IMR-90 (cell line): Measurements from ENCODE around the gene ZNF521. TPM values are rescaled to one million over a fixed set of nuclear protein-coding genes. Genes with fewer than 3 reads are reported as not detected.

Source experiments
- ATAC-seq: fragments of 200-7000 bp; cut with Tn5 transposase; 2 replicates; pipeline ENCODE4 v1.9.1; 2020; ENCODE audit warnings: low read depth, mild to moderate bottlenecking, moderate library complexity
- BruUV-seq: library from RNA; stranded (reverse); fragments of 400-500 nt; replicated peaks from 2 replicates; lab custom pipeline; 2021; lab: Mats Ljungman, UMichigan
- CTCF ChIA-PET: fragments of 300-600 bp; formaldehyde crosslinking; extraction: SDS; loops from one replicate; lab custom pipeline; 2021; ENCODE audit warnings: antibody characterized with exemption; lab: Yijun Ruan, JAX
- POLR2A ChIA-PET: fragments of 300-600 bp; sonication (Branson Sonifier 250); formaldehyde crosslinking; loops from one replicate; lab custom pipeline; 2022; ENCODE audit warnings: antibody characterized with exemption; ENCODE audit not compliant: unreplicated experiment; lab: Charles Lee
- DNase-seq: peaks from one replicate; pipeline ENCODE4 v3.0.0; 2013
- H2AFZ ChIP-seq: replicated peaks from 2 replicates; pipeline ENCODE3; 2013; ENCODE audit warnings: low read length, mild to moderate bottlenecking; ENCODE audit not compliant: poor library complexity
- H2AK5ac ChIP-seq: 2 replicates; pipeline ENCODE4 v1.6.1; 2013; ENCODE audit warnings: low read depth, low read length, inconsistent platforms
- H2AK9ac ChIP-seq: replicated peaks from 2 replicates; pipeline ENCODE3; 2013; ENCODE audit warnings: mild to moderate bottlenecking, low read depth, low read length, moderate library complexity; ENCODE audit not compliant: poor library complexity
- H2BK120ac ChIP-seq: 2 replicates; pipeline ENCODE4 v1.6.1; 2013; ENCODE audit warnings: low read depth, low read length, inconsistent platforms
- H2BK15ac ChIP-seq: 3 replicates; pipeline ENCODE4 v1.6.1; 2013; ENCODE audit warnings: low read depth, low read length, inconsistent platforms
- H2BK20ac ChIP-seq: 2 replicates; pipeline ENCODE4 v1.6.1; 2013; ENCODE audit warnings: low read depth, mild to moderate bottlenecking, inconsistent platforms, low read length, moderate library complexity
- H2BK5ac ChIP-seq: 2 replicates; pipeline ENCODE4 v1.6.1; 2013; ENCODE audit warnings: mild to moderate bottlenecking, low read depth, low read length, inconsistent platforms; ENCODE audit not compliant: poor library complexity, severe bottlenecking
- H3K14ac ChIP-seq: replicated peaks from 2 replicates; pipeline ENCODE4 v1.6.1; 2013; ENCODE audit warnings: low read depth, low read length, inconsistent platforms
- H3K18ac ChIP-seq: 2 replicates; pipeline ENCODE4 v1.6.1; 2013; ENCODE audit warnings: low read depth, low read length, control low read depth
- H3K23ac ChIP-seq: 2 replicates; pipeline ENCODE4 v1.6.1; 2013; ENCODE audit warnings: low read depth, low read length, inconsistent platforms
- H3K27ac ChIP-seq: 2 replicates; pipeline ENCODE4 v1.5.1; 2013; ENCODE audit warnings: mild to moderate bottlenecking, control low read depth, low read length; ENCODE audit not compliant: insufficient read depth
- H3K27me3 ChIP-seq: 2 replicates; pipeline ENCODE4 v1.6.1; 2013; ENCODE audit warnings: low read length; ENCODE audit not compliant: control insufficient read depth, insufficient read depth
- H3K36me3 ChIP-seq: 2 replicates; pipeline ENCODE4 v1.6.1; 2013; ENCODE audit warnings: low read length, mixed read lengths; ENCODE audit not compliant: control insufficient read depth, insufficient read depth
- H3K4ac ChIP-seq: 2 replicates; pipeline ENCODE4 v1.6.1; 2013; ENCODE audit warnings: low read depth, low read length, inconsistent platforms
- H3K4me1 ChIP-seq: 2 replicates; pipeline ENCODE4 v1.6.1; 2013; ENCODE audit warnings: low read length, mixed read lengths; ENCODE audit not compliant: control insufficient read depth, insufficient read depth
- H3K4me2 ChIP-seq: 2 replicates; pipeline ENCODE4 v1.6.1; 2013; ENCODE audit warnings: low read depth, mild to moderate bottlenecking, control low read depth, low read length, moderate library complexity
- H3K4me3 ChIP-seq: 2 replicates; pipeline ENCODE4 v1.5.1; 2013; ENCODE audit warnings: low read depth, mild to moderate bottlenecking, control low read depth, low read length, moderate library complexity; ENCODE audit not compliant: insufficient read depth
- H3K56ac ChIP-seq: 2 replicates; pipeline ENCODE4 v1.6.1; 2013; ENCODE audit warnings: low read length, inconsistent platforms; ENCODE audit not compliant: insufficient read depth; ENCODE audit errors: extremely low read depth
- H3K79me1 ChIP-seq, 2 experiments: 2 replicates each; pipeline ENCODE4 v1.6.1; 2013; ENCODE audit warnings: low read length in 2 of 2, inconsistent platforms in 1 of 2, low read depth in 1 of 2
- H3K9ac ChIP-seq: 2 replicates; pipeline ENCODE4 v1.6.1; 2013; ENCODE audit warnings: low read depth, low read length, control low read depth
- H3K9me1 ChIP-seq: 2 replicates; pipeline ENCODE4 v1.6.1; 2013; ENCODE audit warnings: low read length, inconsistent platforms; ENCODE audit not compliant: insufficient read depth
- H3K9me3 ChIP-seq: 2 replicates; pipeline ENCODE4 v1.6.1; 2013; ENCODE audit warnings: low read length; ENCODE audit not compliant: control insufficient read depth, insufficient read depth
- H4K20me1 ChIP-seq: 2 replicates; pipeline ENCODE4 v1.6.1; 2013; ENCODE audit warnings: low read length, inconsistent platforms; ENCODE audit not compliant: insufficient read depth
- H4K5ac ChIP-seq: 2 replicates; pipeline ENCODE4 v1.6.1; 2013; ENCODE audit warnings: mild to moderate bottlenecking, low read depth, low read length, control low read depth
- H4K8ac ChIP-seq, 2 experiments: 2 replicates each; pipeline ENCODE4 v1.6.1; 2013; ENCODE audit warnings: low read depth in 2 of 2, low read length in 2 of 2, control low read depth in 1 of 2, inconsistent platforms in 1 of 2
- H4K91ac ChIP-seq: 2 replicates; pipeline ENCODE4 v1.6.1; 2013; ENCODE audit warnings: low read depth, low read length, inconsistent platforms; ENCODE audit not compliant: insufficient read depth
- CHD1 ChIP-seq: IDR thresholded peaks from 2 replicates; pipeline ENCODE4 v1.6.1; 2012; ENCODE audit warnings: low read depth, low read length, improper control_type of control experiment
- MAFK ChIP-seq: IDR thresholded peaks from 2 replicates; pipeline ENCODE4 v1.6.1; 2012; ENCODE audit warnings: low read depth, low read length, improper control_type of control experiment
- MAZ ChIP-seq: IDR thresholded peaks from 2 replicates; pipeline ENCODE4 v1.6.1; 2012; ENCODE audit warnings: low read depth, mild to moderate bottlenecking, low read length, improper control_type of control experiment, moderate library complexity, borderline replicate concordance
- NFE2L2 ChIP-seq: fragments of 150-350 bp; IDR thresholded peaks from 2 replicates; pipeline ENCODE4 v1.6.1; 2016; ENCODE audit warnings: low read depth, mild to moderate bottlenecking, low read length
- RFX5 ChIP-seq: IDR thresholded peaks from 2 replicates; pipeline ENCODE4 v1.8.0; 2012; ENCODE audit warnings: low read depth, mild to moderate bottlenecking, low read length, moderate library complexity
- SMC3 ChIP-seq: fragments of 150-350 bp; IDR thresholded peaks from 2 replicates; pipeline ENCODE4 v1.6.1; 2016; ENCODE audit warnings: low read depth, mild to moderate bottlenecking, antibody characterized with exemption, low read length, moderate library complexity
- WGBS, 2 experiments: methylation state at CpG; one replicate each; pipeline versions ENCODE4 v1.1.5 to v1.1.7; 2013; ENCODE audit warnings: missing lambda C conversion rate in 2 of 2; ENCODE audit not compliant: insufficient read length in 1 of 2; ENCODE audit errors: extremely low coverage in 2 of 2; 5-methylcytosine and 5-hydroxymethylcytosine counted together
- dilution Hi-C: fragments of 300-500 bp; cut with HindIII; formaldehyde crosslinking; loops from one replicate; pipeline ENCODE4 v1.14.3; 2018; ENCODE audit warnings: low sequenced_read_pairs; ENCODE audit not compliant: unreplicated experiment
- in situ Hi-C: fragments of 300-500 bp; cut with MboI; formaldehyde crosslinking; loops from 3 replicates; pipeline ENCODE4 v1.14.3; 2019; ENCODE audit warnings: low sequenced_read_pairs, inconsistent platforms, mixed read lengths
- intact Hi-C: fragments of 100-400 bp; cut with micrococcal nuclease; formaldehyde crosslinking; loops from 2 replicates; pipeline ENCODE4 v1.10.0; 2022
- polyA plus RNA-seq, 3 experiments: library from polyadenylated mRNA; depleted of rRNA; stranded (reverse); fragments of >200 nt; gene quantifications; 2 replicates each; pipeline ENCODE4 v1.2.3, GENCODE V29; 2012; ENCODE audit warnings: low replicate concordance in 1 of 3
- total RNA-seq: library from RNA; depleted of rRNA; stranded (reverse); fragments of >200 nt; gene quantifications from 2 replicates; pipeline ENCODE4 v1.2.3, GENCODE V29; 2012
- TF ChIP-seq, protein P1 (sequence below): fragments of 150-350 bp; IDR thresholded peaks from 2 replicates; pipeline ENCODE4 v1.6.1; 2017; ENCODE audit warnings: mild to moderate bottlenecking, antibody characterized with exemption, low read length, low read depth
- TF ChIP-seq, protein P2 (sequence below): conservative IDR thresholded peaks from 2 replicates; pipeline ENCODE4 v1.5.1; 2012; ENCODE audit warnings: mild to moderate bottlenecking, low read depth, low read length, improper control_type of control experiment

ZNF521 gene
- total and polyA plus RNA-seq, 2 of the 4 experiments (the other 2 are of a cell fraction): 21.5 to 59.3 TPM

GRCh38 chr18:25132786-25133496 lies 219.0 kb downstream of the ZNF521 start (continued):
- no peak for TF ChIP-seq NFE2L2

DNA sequence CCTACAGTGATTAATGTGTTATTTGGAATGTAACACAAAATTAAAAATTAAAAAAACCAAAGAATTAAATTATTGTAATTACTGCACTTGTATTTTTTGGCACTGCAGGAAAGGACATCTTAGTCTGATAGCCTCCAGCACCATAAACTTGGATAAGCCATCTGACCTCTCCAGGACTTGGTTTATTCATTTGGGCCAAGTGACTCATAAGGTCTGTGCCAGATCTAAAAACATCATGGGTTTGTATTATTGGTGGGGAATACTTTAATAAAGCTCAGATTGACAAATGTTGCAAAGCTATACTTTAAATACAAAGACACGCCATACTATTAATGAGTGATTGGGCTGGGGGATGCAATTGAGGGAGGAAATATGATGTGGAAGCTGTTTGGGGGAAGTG lies 225.2 kb downstream of the ZNF521 start:
- BruUV-seq: no TSS peak
- no peaks in the 10 kb centered on the region; a peak in 1 of 4 replicates for H3K79me1 ChIP-seq
- no peak overlapping the region for H4K8ac ChIP-seq
- H3K27me3 ChIP-seq: no peaks in the 10 kb centered on the region
- H4K5ac ChIP-seq: no peak overlapping the region
- H4K91ac ChIP-seq: no peak overlapping the region
- dilution Hi-C loops: no loop called here
- H3K18ac ChIP-seq: no peak overlapping the region
- H3K9me3 ChIP-seq: no peaks in the 10 kb centered on the region
- H3K9me1 ChIP-seq: no peaks in the 10 kb centered on the region; the same call in 1 of the 2 replicates
- H3K23ac ChIP-seq: no peak overlapping the region
- in situ Hi-C loops: no loop called here
- TF ChIP-seq, protein P1, sequence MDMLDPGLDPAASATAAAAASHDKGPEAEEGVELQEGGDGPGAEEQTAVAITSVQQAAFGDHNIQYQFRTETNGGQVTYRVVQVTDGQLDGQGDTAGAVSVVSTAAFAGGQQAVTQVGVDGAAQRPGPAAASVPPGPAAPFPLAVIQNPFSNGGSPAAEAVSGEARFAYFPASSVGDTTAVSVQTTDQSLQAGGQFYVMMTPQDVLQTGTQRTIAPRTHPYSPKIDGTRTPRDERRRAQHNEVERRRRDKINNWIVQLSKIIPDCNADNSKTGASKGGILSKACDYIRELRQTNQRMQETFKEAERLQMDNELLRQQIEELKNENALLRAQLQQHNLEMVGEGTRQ: no peak
- TF ChIP-seq RFX5 (no peak), MAZ (no peak), MAFK (no peak), CHD1 (no peak), SMC3 (no peak)
- TF ChIP-seq, protein P2, sequence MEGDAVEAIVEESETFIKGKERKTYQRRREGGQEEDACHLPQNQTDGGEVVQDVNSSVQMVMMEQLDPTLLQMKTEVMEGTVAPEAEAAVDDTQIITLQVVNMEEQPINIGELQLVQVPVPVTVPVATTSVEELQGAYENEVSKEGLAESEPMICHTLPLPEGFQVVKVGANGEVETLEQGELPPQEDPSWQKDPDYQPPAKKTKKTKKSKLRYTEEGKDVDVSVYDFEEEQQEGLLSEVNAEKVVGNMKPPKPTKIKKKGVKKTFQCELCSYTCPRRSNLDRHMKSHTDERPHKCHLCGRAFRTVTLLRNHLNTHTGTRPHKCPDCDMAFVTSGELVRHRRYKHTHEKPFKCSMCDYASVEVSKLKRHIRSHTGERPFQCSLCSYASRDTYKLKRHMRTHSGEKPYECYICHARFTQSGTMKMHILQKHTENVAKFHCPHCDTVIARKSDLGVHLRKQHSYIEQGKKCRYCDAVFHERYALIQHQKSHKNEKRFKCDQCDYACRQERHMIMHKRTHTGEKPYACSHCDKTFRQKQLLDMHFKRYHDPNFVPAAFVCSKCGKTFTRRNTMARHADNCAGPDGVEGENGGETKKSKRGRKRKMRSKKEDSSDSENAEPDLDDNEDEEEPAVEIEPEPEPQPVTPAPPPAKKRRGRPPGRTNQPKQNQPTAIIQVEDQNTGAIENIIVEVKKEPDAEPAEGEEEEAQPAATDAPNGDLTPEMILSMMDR: no peak
- no peak overlapping the region for H3K4me3 ChIP-seq
- POLR2A ChIA-PET: no interaction called here
- no CpG with 5 or more reads among the region's 1 CpG for WGBS, 2 experiments
- peaks cover 2% of the 10 kb centered on the region; the same call in 1 of the 2 replicates for H3K36me3 ChIP-seq
- H2BK20ac ChIP-seq: no peak overlapping the region
- H3K4me1 ChIP-seq: peaks cover 9% of the 10 kb centered on the region
- H4K20me1 ChIP-seq: no peaks in the 10 kb centered on the region
- H2AFZ ChIP-seq: no peak overlapping the region
- no peak overlapping the region for H2BK15ac ChIP-seq
- no peak overlapping the region for H3K56ac ChIP-seq
- H2AK5ac ChIP-seq: no peak overlapping the region
- H3K9ac ChIP-seq: no peak overlapping the region
- H2BK120ac ChIP-seq: no peak overlapping the region
- H3K4ac ChIP-seq: no peak overlapping the region
- H3K14ac ChIP-seq: no peak overlapping the region
- H2BK5ac ChIP-seq: no peak overlapping the region
- no peak overlapping the region for H2AK9ac ChIP-seq
- no peak overlapping the region for H3K27ac ChIP-seq
- DNase-seq: peak; percentile 50
- peak overlapping the region; percentile 42; the same call in 1 of the 2 replicates for H3K4me2 ChIP-seq
- CTCF ChIA-PET: no interaction called here
- ATAC-seq: peak; percentile 61
- intact Hi-C loops: no loop called here
